Ecto neural progenitor cell (in vitro differentiated cells): ENCODE measurements around the gene PCCA.
A peak's percentile ranks its signal among the peaks of the same experiment; 100 is the strongest.

Experiments
- DNase-seq: peaks from one replicate; pipeline ENCODE4 v3.0.0-alpha.2; 2018; ENCODE audit warnings: low spot score

The PCCA gene

GRCh38 chr13:100527644-100528043 is 438.8 kb downstream of the PCCA start:
- DNase-seq, result no peak

DNA sequence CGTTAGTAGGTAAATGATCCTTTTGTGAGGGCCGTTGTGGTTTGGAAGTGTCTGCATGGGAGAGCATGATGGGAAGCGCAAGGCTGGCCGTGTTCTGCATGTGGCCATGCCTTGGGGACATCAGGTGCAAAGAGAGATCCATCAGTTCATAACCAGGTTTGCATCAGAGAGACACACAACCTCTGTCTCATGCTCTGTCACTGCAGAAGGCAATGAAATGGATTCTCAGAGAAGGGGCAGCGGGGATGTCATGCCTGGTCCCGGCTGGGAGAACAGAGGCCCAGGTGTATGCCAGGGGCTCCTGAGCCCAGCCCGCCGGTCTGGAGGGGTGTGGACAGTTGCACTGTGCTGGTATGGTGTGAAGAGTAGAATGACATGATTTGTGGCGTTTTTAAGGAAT is 439.5 kb downstream of the PCCA start:
- peak; percentile 26 for DNase-seq

DNA sequence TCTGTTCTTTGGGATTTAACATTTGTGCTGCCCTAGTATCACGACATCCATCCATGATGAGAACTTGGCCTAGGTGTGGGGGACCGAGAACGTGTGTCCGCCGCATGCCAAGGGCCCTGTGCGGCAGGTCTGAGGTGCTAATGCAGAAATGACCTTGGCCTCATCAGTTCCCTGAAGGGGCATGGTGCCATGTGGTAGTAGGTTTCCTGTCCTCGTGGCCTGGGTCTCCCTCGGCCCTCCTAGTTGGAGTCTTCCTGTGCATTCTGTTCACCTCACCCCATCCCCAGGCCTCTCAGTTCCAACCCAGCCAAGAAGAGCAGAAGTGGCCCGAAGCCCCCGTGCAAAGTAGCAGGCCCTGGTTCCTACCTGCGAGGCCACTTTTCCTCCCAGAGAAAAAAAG is 439.9 kb downstream of the PCCA start:
- no peak for DNase-seq

- peak; percentile 22 for DNase-seq
Measured at GRCh38 chr13:100529666-100530377, 440.9 kb downstream of the PCCA start.

GRCh38 chr13:100530671-100531213 is 441.8 kb downstream of the PCCA start:
- peak; percentile 44 for DNase-seq

GRCh38 chr13:100532090-100532766 is 443.3 kb downstream of the PCCA start:
- no peak for DNase-seq

- no peak for DNase-seq
Measured at GRCh38 chr13:100532836-100533435, 444.0 kb downstream of the PCCA start.

DNA sequence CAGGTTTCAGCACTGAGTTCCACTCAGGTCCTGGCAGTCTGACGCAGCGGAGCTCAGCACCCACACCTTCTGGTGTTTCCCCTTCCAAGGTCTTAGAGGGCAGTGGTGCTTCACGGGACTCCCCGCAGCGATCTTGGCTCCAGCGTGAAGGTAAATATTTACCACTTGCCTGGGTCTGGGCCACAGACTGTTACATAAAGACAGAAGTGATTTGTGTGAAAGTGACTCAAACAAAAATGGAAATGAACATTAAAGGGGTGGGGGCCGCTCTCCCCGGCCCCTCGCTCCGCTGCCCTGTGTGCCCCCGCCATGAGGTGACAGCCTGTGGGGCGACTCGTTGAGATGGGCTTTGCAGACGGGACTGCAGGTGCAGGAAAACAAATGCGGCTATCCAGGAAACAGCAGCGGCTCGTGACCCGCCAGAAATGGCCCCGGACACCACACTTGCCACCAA is 444.7 kb downstream of the PCCA start:
- DNase-seq, result no peak

DNA sequence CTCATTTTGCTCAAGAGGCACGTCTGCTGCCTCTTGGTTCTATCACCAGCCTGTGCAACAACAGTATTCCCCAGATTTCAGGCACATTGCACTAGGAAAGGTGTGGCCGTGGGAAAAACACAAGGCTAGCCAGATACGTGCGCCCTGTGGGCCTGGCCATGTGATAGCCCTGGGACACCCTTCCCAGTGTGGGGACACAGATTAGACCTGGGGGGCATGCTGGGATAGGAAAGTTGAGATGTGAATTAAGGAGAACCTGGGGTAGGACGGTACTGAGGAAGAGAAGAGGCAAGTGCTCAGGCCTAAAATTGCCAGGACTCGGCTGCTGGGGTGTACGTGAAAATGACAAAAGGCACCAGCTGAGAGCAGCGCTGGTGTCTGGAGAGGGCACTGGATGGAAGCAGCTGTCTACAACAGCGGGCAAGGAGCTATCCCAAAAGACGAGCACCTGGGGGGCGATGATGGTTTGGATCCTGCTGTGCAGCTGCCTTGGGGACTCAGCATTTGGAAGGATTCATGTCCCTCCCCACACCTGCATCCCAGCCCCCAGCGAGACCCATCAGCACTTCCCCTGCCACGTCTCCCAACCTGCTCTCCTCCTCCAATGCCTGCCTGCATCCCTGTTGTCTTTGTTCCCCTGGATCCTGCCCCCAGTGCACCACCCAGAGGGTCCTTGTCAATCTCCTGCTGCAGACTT is 445.4 kb downstream of the PCCA start:
- no peak for DNase-seq

- DNase-seq, result no peak
Measured at GRCh38 chr13:100534911-100535310, 446.0 kb downstream of the PCCA start.

GRCh38 chr13:100535426-100536135 is 446.7 kb downstream of the PCCA start:
- DNase-seq, result no peak

DNA sequence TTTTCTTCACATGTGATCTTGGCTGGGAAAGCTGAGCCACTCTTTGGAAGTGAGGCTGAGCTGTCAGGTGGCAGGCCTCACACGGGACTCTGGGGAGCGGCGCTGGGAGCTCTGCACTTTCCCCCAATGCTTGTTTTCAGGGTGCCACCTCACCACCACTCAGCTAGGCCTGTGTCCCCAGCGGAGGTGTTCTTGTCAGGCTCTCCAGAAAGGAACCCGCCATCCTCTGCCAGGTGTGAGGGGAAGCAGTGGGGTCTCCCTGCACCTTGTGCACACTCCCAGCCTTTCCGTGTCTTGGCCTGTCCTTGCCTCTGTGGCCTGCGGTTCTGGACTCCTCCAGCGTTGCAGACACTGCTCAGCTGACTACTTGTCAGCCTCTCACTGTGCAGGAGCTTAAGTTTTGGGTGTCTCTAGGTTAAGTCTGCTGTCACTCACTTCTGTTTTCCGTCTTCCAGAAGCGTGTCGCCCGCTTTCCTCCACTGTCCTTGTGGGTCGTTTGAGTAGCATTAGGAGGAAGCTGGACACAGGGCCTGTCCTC is 447.8 kb downstream of the PCCA start:
- no peak for DNase-seq

GRCh38 chr13:100537486-100537885 is 448.6 kb downstream of the PCCA start:
- DNase-seq, result no peak

GRCh38 chr13:100537951-100538462 is 449.1 kb downstream of the PCCA start:
- no peak for DNase-seq

GRCh38 chr13:100540621-100541020 is 451.7 kb downstream of the PCCA start:
- DNase-seq, result no peak

- DNase-seq, result no peak
Measured at GRCh38 chr13:100541897-100542825, 453.3 kb downstream of the PCCA start.

GRCh38 chr13:100542826-100543156 is 453.9 kb downstream of the PCCA start:
- DNase-seq, result no peak

- DNase-seq, result no peak
Measured at GRCh38 chr13:100543872-100544602, 455.1 kb downstream of the PCCA start.

- DNase-seq, result no peak
Measured at GRCh38 chr13:100544866-100545683, 456.2 kb downstream of the PCCA start.
